ENCODE data around the gene MTMR4.
"Not testable (repeated sequence)": the region's sequence is repeated elsewhere in the genome, so short reads cannot be mapped to it uniquely, and the experiment has no call there.

The MTMR4 gene

DNA sequence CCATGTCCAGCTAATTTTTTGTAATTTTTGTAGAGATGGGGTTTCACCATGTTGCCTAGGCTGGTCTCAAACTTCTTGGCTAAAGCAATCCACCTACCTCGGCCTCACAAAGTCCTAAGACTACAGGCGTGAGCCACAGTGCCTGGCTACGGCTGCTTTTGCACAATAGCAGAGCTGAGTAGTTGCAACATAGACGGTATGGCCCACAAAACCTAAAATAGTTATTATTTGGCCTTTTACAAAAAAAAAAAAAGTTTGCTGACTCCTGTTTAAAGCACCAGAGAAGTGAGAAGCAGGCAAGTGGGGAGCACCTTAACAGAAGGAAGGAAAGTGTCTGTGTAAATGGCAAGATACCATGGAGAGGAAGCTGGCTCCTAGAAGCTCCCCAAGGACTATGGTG, 20.9 kb downstream of the MTMR4 start:
- in situ Hi-C loops (cut with MboI; ENCODE audit: low sequenced_read_pairs): no loop called here

DNA sequence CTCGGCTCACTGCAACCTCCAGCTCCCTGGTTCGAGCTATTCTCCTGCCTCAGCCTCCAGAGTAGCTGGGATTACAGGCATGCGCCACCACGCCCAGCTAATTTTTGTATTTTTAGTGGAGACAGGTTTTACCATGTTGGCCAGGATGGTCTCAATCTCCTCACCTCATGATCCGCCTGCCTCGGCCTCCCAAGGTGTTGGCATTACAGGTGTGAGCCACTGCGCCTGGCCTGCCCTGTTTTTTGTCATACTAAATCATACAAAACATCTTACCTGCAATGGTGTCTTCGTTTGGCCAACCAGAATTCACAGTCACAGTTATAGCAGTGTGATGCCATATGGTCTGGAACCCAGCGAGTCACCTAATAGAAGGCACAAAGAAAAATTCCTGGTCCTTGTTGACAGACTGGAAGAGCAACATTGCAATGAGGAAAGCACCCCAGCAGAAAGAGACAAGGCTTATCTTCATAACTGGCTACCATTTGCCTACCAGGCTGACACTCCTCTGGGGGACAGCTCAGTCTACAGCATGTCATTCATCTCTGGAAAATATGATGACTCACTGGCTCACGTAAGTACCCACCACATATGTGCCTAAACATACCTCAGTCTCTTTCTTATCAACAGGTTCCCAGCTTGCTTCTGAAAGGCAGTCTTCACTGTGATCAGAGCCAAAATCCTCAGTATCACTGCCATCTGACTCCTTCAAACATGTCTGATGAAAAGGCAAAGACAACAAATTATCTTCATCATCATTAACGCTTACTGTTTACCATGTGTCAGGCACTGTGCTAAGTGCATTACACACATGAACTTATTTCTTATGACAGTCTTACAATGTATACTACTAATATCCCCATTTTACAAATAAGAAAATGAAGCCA, 22.0 kb downstream of the MTMR4 start:
- in situ Hi-C loops (cut with MboI; ENCODE audit: low sequenced_read_pairs): no loop called here

DNA sequence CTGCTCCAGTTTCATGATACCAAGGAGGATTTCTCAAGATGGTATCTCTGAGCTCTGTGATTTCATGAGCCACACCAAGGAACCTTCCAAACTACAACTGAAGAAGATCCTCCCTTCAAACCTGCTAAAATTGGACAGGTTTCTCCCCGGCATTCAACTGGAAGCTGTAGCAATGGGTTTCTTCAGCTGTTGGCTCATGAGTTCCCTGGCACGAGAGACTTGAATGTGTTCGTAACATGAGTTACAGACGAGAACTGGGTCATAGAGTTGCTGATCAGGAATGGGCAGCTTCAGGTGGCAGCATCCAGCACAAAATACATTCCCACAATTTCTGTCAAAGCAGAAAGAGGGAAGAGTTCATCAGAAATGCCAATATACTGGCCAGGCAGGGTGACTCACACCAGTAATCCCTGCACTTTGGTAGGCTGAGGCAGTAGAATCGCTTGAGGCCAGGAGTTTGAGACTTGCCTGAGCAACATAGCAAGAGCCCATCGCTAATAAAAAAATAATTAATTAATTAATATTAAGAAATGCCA, 22.9 kb downstream of the MTMR4 start:
- in situ Hi-C loops (cut with MboI; ENCODE audit: low sequenced_read_pairs): no loop called here

DNA sequence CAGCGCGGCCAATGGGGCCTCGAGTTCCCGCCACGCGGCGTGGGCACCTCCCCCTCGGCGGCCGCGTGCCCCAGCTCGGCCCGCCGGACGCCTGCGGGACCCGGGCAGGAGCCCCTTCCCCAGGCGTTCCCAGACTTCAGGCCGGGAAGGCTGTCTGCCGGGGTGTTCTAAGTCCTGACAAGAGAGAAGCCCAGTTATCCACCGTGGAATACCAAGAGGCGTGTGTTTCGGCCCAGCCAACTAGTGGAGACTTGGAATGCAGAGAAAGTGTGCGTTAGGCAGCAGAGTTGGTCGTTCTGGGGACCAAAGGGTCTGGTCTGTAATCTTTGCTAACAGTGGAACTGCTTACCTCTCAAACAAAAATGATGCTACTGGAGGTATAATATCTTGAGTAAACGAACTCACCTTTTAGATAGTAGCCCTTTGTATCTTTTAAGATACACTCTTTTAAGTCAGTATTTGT, 26.0 kb downstream of the MTMR4 start:
- in situ Hi-C loops (cut with MboI; ENCODE audit: low sequenced_read_pairs): no loop called here

DNA sequence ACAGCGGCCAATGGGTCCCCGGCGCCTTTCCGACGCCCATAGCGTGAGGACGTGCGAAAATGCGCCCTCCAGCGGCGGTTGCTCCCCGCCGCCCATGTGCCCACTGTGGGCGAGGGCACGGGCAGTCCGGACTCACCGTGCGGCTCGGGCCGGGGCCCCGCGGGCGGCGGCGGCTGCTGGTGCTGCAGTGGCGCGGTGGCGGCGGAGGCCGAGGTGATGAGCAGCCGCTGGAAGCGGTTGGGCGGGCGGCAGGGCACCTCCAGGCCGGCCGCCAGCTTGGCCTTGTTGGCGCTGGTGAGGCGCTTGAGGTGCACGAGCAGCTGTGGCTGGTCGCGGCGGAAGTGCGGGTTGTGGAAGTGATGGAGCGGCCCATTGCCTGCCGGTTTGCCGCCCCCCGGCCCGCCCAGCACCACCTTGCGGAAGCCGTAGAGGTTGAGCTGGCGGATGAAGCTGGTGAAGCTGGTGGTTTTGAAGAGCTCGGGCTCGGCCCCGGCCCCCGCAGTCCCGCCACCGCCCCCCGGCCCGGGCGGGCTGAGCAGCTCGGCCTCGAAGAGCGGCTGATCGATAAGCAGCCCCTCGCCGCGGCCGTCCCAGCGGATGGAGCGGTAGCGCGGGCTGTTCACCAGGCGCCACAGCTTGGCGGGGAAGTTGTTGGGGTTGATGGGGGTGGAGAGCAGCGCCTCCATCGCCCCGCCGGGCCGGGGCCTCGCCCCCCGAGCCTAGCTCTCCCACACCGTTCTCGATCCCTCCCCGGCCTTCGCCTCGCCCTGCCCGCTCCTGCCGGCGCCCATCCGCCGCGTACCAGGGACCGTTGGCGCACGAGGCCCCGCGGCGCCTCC, 26.6 kb downstream of the MTMR4 start, which contains the start of gene HSF5:
TSS of gene HSF5 (minus strand) at position 820 of the 839 bp plus-strand sequence. CDS start at position 686, 134 bp downstream.
- in situ Hi-C loops (cut with MboI; ENCODE audit: low sequenced_read_pairs): no loop called here

DNA sequence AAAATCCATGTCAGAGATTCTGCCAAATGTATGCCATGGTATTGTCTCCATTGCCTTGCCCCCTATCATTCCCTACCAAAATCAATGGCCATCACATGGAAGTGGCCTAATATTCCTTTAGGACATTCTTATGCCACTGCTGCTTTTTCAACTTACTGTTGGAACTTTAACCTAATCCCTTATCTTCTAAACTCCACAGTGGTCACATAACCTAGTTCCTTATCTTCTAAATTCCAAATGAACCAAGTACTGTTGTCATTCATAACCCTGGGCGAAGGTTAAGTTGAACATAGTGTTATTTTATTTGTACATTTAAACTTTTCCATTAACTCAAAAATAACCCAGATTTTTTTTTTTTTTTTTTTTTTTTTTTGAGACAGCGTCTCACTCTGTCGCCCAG, 29.8 kb downstream of the MTMR4 start:
- in situ Hi-C loops (cut with MboI; ENCODE audit: low sequenced_read_pairs): no loop called here

DNA sequence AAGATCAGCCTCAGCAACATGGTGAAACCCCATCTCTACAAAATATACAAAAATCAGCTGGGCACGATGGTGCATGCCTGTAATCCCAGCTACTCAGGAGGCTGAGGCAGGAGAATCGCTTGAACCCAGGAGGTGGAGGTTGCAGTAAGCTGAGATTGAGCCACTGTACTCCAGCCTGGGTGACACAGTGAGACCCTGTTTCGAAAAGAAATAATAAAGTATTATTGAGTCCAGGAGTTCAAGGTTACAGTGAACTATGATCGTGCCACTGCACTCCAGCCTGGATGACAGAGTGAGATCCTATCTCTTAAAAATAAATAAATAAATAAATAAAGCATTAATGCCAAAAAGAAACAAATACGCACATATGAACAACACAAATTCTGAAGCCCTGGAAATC, 32.6 kb downstream of the MTMR4 start:
- in situ Hi-C loops (cut with MboI; ENCODE audit: low sequenced_read_pairs): not testable (repeated sequence)

DNA sequence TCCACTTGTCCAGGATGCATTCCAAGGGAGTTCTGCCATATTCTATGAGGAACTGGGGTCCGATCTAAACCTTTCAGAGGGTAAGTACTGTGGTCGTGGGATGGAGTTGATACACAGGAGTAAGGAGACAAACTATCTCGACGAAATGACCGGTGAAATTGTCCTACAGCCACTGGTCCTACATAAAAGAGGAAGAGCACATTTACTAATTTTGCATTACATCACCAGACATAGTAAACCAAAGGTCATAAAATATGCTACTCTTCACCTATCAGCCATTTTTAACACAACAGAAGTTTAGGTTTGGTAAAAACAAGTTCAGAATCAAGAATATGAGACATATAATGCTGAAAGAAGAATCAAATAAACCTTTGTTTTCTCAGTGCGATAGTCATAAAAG, 34.3 kb downstream of the MTMR4 start:
- in situ Hi-C loops (cut with MboI; ENCODE audit: low sequenced_read_pairs): no loop called here

DNA sequence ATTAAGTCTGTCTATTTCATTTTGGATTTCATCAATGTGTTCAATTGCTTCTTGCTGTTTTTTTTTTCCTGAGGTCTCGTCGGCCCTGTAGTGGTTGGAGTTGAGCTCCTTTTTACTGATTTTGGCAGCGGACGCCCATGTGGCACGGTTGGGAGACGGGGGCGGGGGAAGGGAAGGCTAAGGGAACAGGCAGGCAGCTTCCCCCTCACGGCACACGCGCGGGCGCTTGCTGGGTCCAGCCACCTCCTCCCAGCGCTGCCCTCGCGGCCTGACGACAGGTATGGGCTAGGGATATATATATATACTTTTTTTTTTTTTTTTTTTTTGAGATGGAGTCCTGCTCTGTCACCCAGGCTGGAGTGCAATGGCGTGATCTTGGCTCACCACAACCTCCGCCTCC, 37.6 kb downstream of the MTMR4 start:
- in situ Hi-C loops (cut with MboI; ENCODE audit: low sequenced_read_pairs): no loop called here

DNA sequence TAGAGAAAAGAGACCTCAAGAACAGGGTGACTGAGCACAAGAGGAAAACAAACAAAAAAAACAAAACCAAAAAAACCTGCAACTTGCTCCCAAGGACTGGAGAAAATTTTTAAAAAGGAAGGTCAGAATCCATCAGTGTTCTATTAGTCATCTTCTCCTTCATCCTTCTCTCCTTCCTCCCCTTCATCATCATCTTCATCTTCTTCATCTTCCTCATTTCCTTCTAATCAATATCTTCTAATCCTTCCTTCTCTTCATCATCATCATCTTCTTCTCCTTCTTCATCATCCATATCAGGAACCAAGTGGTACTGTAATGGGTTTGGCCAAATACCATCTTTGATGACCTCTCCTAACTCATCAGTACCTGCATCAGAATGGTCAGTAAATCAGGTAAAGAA, 38.5 kb downstream of the MTMR4 start:
- in situ Hi-C loops (cut with MboI; ENCODE audit: low sequenced_read_pairs): no loop called here

DNA sequence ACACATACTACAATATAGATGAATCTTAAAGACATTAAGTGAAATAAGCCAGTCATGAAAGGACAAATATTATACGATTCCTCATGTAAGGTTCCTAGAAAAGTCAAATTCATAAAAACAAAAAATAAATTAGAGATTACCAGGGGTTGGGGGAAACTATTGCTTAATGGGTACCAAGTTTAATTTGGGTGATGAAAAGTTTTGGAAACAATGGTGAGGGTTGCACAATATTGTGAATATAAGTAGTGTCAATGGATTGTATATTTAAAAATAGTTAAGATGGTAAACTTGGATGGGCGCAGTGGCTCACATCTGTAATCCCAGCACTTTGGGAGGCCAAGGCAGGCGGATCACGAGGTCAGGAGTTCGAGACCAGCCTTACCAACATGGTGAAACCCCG, 44.1 kb downstream of the MTMR4 start:
- in situ Hi-C loops (cut with MboI; ENCODE audit: low sequenced_read_pairs): no loop called here

DNA sequence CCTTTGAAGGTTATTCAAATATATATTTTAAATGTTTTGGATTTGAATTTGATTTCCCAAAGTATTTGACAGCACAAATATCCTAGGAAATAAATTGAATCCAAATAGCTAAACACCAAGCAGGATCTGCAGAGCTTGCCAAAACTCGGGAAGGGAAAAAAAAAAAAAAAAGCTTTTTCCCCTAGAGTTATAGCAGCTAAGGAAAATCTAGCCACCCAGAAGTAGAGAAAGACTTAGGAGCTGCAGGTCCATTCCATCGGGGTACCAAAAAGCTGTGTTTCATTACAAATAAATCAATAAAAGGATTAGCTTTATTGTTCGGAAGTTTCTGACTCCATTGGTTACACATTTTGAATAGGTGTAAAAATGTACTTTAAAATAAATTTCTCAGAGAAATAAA, 45.5 kb downstream of the MTMR4 start:
- in situ Hi-C loops (cut with MboI; ENCODE audit: low sequenced_read_pairs): no loop called here

DNA sequence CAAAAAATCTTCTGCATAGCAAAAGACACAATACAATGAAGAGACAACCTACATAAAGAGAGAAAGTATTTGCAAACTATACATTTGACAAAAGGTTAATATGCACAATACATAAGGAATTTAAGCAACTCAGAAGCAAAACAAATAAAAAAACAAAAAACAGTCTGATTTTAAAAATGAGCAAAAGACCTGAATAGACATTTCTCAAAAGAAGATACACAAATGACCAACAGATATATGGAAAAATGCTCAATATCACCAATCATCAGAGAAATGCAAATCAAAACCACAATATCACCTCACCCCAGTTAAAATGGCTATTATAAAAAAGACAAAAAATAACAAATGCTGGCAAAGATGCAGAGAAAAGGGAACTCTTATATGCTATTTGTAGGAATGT, 58.9 kb downstream of the MTMR4 start:
- in situ Hi-C loops (cut with MboI; ENCODE audit: low sequenced_read_pairs): no loop called here

DNA sequence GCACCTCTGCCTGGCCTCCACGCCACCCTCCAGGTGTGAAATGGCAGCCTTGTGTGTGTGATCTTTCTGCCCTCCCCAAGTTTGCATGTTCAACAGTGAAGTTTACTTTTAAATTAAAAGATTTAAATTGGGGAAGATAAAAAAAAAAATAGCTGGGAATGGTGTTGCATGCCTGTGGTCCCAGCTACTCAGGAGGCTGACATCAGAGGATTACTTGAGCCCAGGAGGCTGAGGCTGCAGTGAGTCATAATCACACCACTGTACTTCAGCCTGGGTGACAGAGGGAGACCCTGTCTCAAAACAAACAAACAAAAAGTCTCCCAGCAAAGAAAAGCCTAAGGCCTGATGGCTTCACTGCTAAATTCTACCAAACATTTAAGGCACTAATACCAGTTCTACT, 61.7 kb downstream of the MTMR4 start:
- in situ Hi-C loops (cut with MboI; ENCODE audit: low sequenced_read_pairs): no loop called here

DNA sequence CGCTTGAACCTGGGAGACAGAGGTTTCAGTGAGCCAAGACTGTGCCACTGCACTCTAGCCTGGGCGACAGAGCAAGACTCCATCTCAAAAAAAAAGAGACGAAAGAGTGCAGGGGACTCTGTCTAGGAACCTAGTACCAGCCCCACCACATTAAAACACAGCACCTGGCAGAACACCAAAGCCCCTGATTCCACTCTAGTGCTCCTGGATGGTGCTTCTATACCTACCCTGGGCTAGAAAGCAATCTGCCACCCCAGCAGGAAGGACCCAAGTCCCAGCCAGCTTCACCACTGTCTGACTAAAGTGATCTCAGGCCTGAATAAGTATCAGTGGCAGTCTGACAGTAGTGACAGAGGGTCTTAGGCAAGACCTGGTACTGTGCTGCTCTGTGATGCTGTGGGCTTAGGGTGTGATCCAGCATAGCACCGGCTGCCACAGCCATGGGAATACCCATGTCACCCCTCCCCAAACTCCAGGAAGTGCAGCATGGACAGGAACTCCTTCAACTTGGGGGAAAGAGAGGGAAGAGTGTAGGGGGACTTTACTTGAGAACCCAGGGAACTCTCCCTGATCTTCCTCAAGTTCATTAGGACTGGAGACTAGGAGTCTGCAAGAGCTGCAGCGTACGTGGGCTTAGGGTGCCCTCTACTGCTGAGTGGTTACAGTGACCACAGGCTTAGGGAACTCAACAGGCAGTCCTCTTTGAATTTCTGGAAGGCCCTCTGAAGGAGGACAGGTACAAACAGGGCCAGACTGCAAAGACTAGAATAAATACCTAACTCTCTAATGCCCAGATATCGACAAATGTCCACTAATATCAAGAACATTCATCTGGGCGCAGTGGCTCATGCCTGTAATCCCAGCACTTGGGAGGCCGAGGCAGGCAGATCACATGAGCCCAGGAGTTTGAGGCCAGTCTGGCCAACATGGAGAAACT, 67.1 kb downstream of the MTMR4 start:
- in situ Hi-C loops (cut with MboI; ENCODE audit: low sequenced_read_pairs): loop anchor here (10.0 kb wide), 2 partner anchors 133 to 243 kb away; no protein-coding TSS in a partner anchor

DNA sequence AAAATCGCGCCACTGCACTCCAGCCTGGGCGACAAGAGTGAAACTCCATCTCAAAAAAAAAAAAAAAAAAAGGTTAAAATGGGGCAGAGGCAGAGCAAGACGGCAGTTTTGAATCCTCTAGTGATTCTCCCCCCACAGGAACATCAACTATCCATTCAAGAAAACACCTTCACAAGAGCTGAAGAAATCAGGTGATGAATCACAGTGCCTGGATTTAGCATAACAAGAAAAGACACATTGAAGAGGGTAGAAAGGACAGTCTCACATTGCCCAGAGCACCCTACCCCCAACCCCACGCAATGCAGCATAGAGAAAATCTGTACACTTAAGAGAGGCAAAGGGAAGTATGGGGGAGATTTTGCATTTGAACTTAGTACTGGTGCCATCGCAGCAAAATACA, 68.4 kb downstream of the MTMR4 start:
- in situ Hi-C loops (cut with MboI; ENCODE audit: low sequenced_read_pairs): loop anchor here (10.0 kb wide), 2 partner anchors 131 to 241 kb away; no protein-coding TSS in a partner anchor
